ENCODE results near the gene FGFR3.

FGFR3 gene

GRCh38 chr4:1804638-1805492 is 11.8 kb downstream of the FGFR3 start:
- Histone ChIP-seq H3K4me3 (ENCODE audit: low read depth, low read length) (no peak overlapping the region), H3K36me3 (no peaks in the 10 kb centered on the region), H3K27me3 (peaks cover 3% of the 10 kb centered on the region; the same call in 1 of the 2 replicates), H3K9me3 (no peaks in the 10 kb centered on the region), H3K4me1 (no peaks in the 10 kb centered on the region)
- TF ChIP-seq, protein P1, sequence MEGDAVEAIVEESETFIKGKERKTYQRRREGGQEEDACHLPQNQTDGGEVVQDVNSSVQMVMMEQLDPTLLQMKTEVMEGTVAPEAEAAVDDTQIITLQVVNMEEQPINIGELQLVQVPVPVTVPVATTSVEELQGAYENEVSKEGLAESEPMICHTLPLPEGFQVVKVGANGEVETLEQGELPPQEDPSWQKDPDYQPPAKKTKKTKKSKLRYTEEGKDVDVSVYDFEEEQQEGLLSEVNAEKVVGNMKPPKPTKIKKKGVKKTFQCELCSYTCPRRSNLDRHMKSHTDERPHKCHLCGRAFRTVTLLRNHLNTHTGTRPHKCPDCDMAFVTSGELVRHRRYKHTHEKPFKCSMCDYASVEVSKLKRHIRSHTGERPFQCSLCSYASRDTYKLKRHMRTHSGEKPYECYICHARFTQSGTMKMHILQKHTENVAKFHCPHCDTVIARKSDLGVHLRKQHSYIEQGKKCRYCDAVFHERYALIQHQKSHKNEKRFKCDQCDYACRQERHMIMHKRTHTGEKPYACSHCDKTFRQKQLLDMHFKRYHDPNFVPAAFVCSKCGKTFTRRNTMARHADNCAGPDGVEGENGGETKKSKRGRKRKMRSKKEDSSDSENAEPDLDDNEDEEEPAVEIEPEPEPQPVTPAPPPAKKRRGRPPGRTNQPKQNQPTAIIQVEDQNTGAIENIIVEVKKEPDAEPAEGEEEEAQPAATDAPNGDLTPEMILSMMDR (IDR thresholded peaks at IDR 0.05; ENCODE audit: low read depth, low read length): no peak
- DNase-seq: no peak

DNA sequence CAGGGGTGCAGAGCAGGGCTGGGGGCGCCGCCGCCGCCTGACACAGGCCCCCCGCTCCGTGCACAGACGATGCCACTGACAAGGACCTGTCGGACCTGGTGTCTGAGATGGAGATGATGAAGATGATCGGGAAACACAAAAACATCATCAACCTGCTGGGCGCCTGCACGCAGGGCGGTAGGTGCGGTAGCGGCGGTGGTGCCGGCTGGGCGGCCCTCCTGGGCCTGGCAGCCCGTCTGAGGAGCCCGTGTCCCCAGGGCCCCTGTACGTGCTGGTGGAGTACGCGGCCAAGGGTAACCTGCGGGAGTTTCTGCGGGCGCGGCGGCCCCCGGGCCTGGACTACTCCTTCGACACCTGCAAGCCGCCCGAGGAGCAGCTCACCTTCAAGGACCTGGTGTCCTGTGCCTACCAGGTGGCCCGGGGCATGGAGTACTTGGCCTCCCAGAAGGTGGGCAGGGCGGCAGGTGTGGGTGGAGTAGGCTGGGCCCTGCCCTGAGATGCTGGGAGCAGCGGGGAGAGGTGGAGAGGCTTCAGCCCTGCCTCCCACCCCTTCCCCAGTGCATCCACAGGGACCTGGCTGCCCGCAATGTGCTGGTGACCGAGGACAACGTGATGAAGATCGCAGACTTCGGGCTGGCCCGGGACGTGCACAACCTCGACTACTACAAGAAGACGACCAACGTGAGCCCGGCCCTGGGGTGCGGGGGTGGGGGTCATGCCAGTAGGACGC is 12.6 kb downstream of the FGFR3 start:
- H3K4me3 ChIP-seq (ENCODE audit: low read depth, low read length): no peak overlapping the region
- no peaks in the 10 kb centered on the region for H3K9me3 ChIP-seq
- peaks cover 3% of the 10 kb centered on the region; the same call in 1 of the 2 replicates for H3K27me3 ChIP-seq
- H3K36me3 ChIP-seq: no peaks in the 10 kb centered on the region
- TF ChIP-seq, protein P1 (IDR thresholded peaks at IDR 0.05; ENCODE audit: low read depth, low read length): no peak
- no peaks in the 10 kb centered on the region for H3K4me1 ChIP-seq
- DNase-seq: no peak

DNA sequence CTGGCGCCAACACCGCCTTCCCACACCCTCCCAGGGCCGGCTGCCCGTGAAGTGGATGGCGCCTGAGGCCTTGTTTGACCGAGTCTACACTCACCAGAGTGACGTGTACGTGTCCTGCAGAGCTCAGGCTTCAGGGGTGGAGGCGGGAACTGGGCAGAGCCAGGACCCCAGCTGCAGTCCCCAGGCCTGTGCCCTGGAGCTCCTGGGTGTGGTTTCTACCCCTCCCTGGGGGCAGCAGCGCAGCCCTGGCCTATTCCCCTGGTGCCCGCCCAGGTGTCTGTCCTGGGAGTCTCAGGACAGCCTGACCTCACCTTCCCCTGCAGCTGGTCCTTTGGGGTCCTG is 13.1 kb downstream of the FGFR3 start:
- H3K4me3 ChIP-seq (ENCODE audit: low read depth, low read length): no peak overlapping the region
- no peaks in the 10 kb centered on the region for H3K36me3 ChIP-seq
- TF ChIP-seq, protein P1 (IDR thresholded peaks at IDR 0.05; ENCODE audit: low read depth, low read length): no peak
- no peaks in the 10 kb centered on the region for H3K9me3 ChIP-seq
- H3K27me3 ChIP-seq: peaks cover 3% of the 10 kb centered on the region; the same call in 1 of the 2 replicates
- H3K4me1 ChIP-seq: no peaks in the 10 kb centered on the region
- no peak for DNase-seq

DNA sequence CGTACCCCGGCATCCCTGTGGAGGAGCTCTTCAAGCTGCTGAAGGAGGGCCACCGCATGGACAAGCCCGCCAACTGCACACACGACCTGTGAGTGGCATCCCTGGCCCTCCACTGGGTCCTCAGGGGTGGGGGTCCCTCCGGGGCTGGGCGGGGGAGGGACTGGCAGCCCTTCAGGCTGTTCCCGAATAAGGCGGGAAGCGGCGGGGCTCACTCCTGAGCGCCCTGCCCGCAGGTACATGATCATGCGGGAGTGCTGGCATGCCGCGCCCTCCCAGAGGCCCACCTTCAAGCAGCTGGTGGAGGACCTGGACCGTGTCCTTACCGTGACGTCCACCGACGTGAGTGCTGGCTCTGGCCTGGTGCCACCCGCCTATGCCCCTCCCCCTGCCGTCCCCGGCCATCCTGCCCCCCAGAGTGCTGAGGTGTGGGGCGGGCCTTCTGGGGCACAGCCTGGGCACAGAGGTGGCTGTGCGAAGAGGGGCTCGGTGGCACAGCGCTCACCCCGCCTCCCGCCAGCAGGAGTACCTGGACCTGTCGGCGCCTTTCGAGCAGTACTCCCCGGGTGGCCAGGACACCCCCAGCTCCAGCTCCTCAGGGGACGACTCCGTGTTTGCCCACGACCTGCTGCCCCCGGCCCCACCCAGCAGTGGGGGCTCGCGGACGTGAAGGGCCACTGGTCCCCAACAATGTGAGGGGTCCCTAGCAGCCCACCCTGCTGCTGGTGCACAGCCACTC is 13.7 kb downstream of the FGFR3 start:
- Histone ChIP-seq H3K4me1 (no peaks in the 10 kb centered on the region), H3K4me3 (ENCODE audit: low read depth, low read length) (no peak overlapping the region), H3K9me3 (no peaks in the 10 kb centered on the region), H3K27me3 (peaks cover 3% of the 10 kb centered on the region; the same call in 1 of the 2 replicates), H3K36me3 (no peaks in the 10 kb centered on the region)
- TF ChIP-seq, protein P1 (IDR thresholded peaks at IDR 0.05; ENCODE audit: low read depth, low read length): no peak
- no peak for DNase-seq

DNA sequence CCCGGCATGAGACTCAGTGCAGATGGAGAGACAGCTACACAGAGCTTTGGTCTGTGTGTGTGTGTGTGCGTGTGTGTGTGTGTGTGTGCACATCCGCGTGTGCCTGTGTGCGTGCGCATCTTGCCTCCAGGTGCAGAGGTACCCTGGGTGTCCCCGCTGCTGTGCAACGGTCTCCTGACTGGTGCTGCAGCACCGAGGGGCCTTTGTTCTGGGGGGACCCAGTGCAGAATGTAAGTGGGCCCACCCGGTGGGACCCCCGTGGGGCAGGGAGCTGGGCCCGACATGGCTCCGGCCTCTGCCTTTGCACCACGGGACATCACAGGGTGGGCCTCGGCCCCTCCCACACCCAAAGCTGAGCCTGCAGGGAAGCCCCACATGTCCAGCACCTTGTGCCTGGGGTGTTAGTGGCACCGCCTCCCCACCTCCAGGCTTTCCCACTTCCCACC is 14.3 kb downstream of the FGFR3 start:
- H3K4me3 ChIP-seq (ENCODE audit: low read depth, low read length): no peak overlapping the region
- DNase-seq: no peak
- TF ChIP-seq, protein P1 (IDR thresholded peaks at IDR 0.05; ENCODE audit: low read depth, low read length): no peak
- H3K9me3 ChIP-seq: no peaks in the 10 kb centered on the region
- H3K36me3 ChIP-seq: peaks cover under 1% of the 10 kb centered on the region; the same call in 1 of the 2 replicates
- H3K4me1 ChIP-seq: no peaks in the 10 kb centered on the region
- H3K27me3 ChIP-seq: peaks cover 3% of the 10 kb centered on the region; the same call in 1 of the 2 replicates
